ENCODE data around the gene WRNIP1.
"Not testable (repeated sequence)": the region's sequence is repeated elsewhere in the genome, so short reads cannot be mapped to it uniquely, and the experiment has no call there.

Gene WRNIP1

DNA sequence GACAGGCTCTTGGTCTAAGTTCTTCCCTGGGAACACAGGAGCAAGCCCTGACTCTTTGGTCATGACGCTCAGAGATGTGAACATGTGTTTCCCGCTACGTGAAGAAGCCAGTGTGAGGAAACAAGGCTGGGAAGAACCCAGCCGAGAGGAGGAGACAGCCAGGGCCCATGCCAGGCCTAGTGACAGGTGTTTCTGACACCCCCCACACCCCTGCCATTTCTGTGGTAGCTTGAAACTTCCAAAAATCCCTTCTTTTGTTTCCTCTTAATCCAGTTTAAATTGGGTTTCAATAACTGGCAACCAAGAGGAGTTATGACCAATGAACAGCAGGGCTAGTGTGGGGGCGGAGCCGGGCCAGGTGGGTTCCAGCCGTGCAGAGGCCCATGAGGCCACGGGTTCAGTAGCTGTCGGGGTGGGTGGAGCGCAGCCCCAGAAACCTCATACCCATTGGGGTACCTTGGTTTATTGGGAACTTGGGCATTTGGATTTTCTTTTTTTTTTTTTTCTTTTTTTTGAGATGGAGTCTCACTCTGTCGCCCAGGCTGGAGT lies 33.5 kb downstream of the WRNIP1 start:
- peaks cover 0 to 10% of the 10 kb centered on the region in 2 experiments for H3K36me3 ChIP-seq (ENCODE audit: control insufficient read depth in 1 of 2, insufficient read depth in 2 of 2, low read depth in 1 of 2, low read length in 2 of 2)
- no peak overlapping the region for H3K9ac ChIP-seq (ENCODE audit: low read length)
- no peak overlapping the region for H3K18ac ChIP-seq (ENCODE audit: low read depth in 1 of 2, low read length in 2 of 2)
- 84% methylated on average over 10 of the region's 11 CpGs for WGBS
- H2BK5ac ChIP-seq (ENCODE audit: low read depth, low read length, poor library complexity, severe bottlenecking) = no peak overlapping the region
- no peak overlapping the region for H2AK5ac ChIP-seq (ENCODE audit: low read length, severe bottlenecking)
- H3K27ac ChIP-seq (ENCODE audit: low read length, poor library complexity, severe bottlenecking) = no peak overlapping the region
- H3K14ac ChIP-seq (ENCODE audit: low read length in 2 of 2) = no peak overlapping the region
- no peak overlapping the region for H2BK12ac ChIP-seq (ENCODE audit: low read length in 2 of 2)
- DNase-seq = no peak
- no peak overlapping the region for H2AFZ ChIP-seq (ENCODE audit: low read depth, low read length)
- no peak overlapping the region for H3K23ac ChIP-seq (ENCODE audit: low read length in 2 of 2)
- H2BK15ac ChIP-seq (ENCODE audit: low read depth, poor library complexity, severe bottlenecking) = no peak overlapping the region
- peaks cover 7% of the 10 kb centered on the region for H3K4me1 ChIP-seq (ENCODE audit: control insufficient read depth, insufficient read depth, low read depth, low read length)
- no peak overlapping the region for H4K91ac ChIP-seq (ENCODE audit: low read length)
- H2BK120ac ChIP-seq (ENCODE audit: low read depth, low read length) = no peak overlapping the region
- peaks cover 39% of the 10 kb centered on the region for H3K79me1 ChIP-seq (replicated peaks; ENCODE audit: low read length, poor library complexity, severe bottlenecking)
- no peaks in the 10 kb centered on the region for H3K9me3 ChIP-seq (ENCODE audit: control insufficient read depth, low read length)
- H3K4me2 ChIP-seq (ENCODE audit: low read length, poor library complexity, severe bottlenecking) = no peak overlapping the region
- no peak overlapping the region for H4K8ac ChIP-seq (ENCODE audit: low read length)
- H3K27me3 ChIP-seq (ENCODE audit: control insufficient read depth in 1 of 2, insufficient read depth in 1 of 2, low read length in 2 of 2) = no peaks in the 10 kb centered on the region
- H3K4me3 ChIP-seq (ENCODE audit: insufficient read depth in 1 of 2, low read depth in 1 of 2, low read length in 2 of 2) = no peak overlapping the region
- no peak overlapping the region for H3K4ac ChIP-seq (ENCODE audit: low read depth in 1 of 2, low read length in 2 of 2)

DNA sequence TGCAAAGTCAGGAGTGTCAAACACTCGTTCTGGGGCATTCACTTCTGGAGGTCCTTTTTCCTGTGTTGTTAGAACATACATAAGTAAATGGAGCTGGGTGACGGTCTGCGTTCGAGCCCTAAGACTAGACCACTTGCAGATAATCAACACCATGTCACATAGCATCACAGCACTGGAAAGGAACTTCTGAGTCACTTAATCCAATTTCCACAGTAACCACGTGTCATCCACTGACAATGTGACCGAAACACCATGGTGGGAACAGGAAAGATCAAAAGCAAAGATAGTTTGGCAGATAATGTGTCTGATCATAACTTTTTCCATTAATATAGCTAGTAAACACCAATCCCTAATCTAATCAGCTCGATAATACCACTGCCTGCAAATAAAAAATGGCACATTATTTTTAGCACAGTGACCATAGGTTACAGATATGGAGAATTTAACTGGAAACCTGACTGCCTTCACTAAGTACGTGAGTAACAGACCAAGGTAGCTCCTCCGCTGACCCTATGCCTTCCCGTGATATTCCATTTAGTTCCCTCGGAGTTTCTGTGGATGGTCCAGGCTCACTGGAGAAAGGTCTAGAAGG lies 34.8 kb downstream of the WRNIP1 start:
- Histone ChIP-seq H3K23ac (ENCODE audit: low read length in 2 of 2) (no peak overlapping the region), H3K4me1 (ENCODE audit: control insufficient read depth, insufficient read depth, low read depth, low read length) (peaks cover 7% of the 10 kb centered on the region), H3K9ac (ENCODE audit: low read length) (no peak overlapping the region), H2BK120ac (ENCODE audit: low read depth, low read length) (no peak overlapping the region), H3K36me3 (ENCODE audit: control insufficient read depth in 1 of 2, insufficient read depth in 2 of 2, low read depth in 1 of 2, low read length in 2 of 2) (peaks cover 0 to 10% of the 10 kb centered on the region in 2 experiments), H4K8ac (ENCODE audit: low read length) (no peak overlapping the region), H3K27me3 (ENCODE audit: control insufficient read depth in 1 of 2, insufficient read depth in 1 of 2, low read length in 2 of 2) (no peaks in the 10 kb centered on the region), H3K4me3 (ENCODE audit: insufficient read depth in 1 of 2, low read depth in 1 of 2, low read length in 2 of 2) (no peak overlapping the region), H3K18ac (ENCODE audit: low read depth in 1 of 2, low read length in 2 of 2) (no peak overlapping the region), H2AK5ac (ENCODE audit: low read length, severe bottlenecking) (no peak overlapping the region), H2AFZ (ENCODE audit: low read depth, low read length) (no peak overlapping the region), H2BK5ac (ENCODE audit: low read depth, low read length, poor library complexity, severe bottlenecking) (no peak overlapping the region), H2BK12ac (ENCODE audit: low read length in 2 of 2) (no peak overlapping the region), H3K14ac (ENCODE audit: low read length in 2 of 2) (no peak overlapping the region), H2BK15ac (ENCODE audit: low read depth, poor library complexity, severe bottlenecking) (no peak overlapping the region), H4K91ac (ENCODE audit: low read length) (no peak overlapping the region), H3K79me1 (replicated peaks; ENCODE audit: low read length, poor library complexity, severe bottlenecking) (peaks cover 42% of the 10 kb centered on the region), H3K9me3 (ENCODE audit: control insufficient read depth, low read length) (no peaks in the 10 kb centered on the region), H3K4me2 (ENCODE audit: low read length, poor library complexity, severe bottlenecking) (no peak overlapping the region), H3K27ac (ENCODE audit: low read length, poor library complexity, severe bottlenecking) (no peak overlapping the region), H3K4ac (ENCODE audit: low read depth in 1 of 2, low read length in 2 of 2) (no peak overlapping the region)
- peak; percentile 10 for DNase-seq
- WGBS = 93% methylated on average over 9 of the region's 11 CpGs

DNA sequence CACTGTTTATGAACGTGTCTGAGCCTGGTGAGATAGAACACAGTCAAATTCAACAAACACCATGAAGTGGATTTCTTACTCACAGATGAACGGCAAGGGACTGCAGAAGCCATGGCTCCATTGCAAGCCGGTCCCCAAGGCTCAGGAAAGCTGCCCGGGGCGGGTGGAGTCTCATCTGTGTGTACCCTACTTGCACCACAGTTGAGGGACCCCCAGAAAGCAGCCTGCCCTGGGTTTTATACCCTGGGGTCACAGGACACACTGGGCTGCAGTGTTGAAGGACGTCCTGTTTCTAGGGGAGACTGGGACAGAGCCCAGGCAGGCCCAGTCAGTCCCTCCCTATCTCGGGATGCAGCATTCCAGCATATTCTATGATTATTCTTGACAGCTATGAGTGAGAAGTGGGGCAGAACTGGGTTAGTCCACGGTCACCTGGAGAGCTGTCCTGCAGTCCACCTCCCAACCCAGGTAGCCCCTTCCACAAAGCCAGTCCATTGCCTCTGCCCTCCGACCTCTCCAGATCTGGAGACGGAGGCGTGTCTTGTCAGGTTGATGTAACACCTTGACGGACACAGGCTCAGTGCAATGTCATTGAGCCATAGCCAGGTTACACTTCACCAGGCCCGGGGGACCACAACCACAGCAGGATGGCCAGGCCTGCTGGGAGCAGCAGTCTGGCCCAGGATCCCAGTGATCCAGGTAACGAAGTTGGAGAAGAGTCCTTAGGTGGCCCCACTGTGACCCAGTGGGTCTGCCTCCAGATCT lies 35.5 kb downstream of the WRNIP1 start:
- Histone ChIP-seq H3K4ac (ENCODE audit: low read depth in 1 of 2, low read length in 2 of 2) (no peak overlapping the region), H3K14ac (ENCODE audit: low read length in 2 of 2) (peak overlapping the region in 1 of 2 experiments; percentile 22), H3K9ac (ENCODE audit: low read length) (no peak overlapping the region), H3K18ac (ENCODE audit: low read depth in 1 of 2, low read length in 2 of 2) (no peak overlapping the region), H3K4me2 (ENCODE audit: low read length, poor library complexity, severe bottlenecking) (no peak overlapping the region), H2BK12ac (ENCODE audit: low read length in 2 of 2) (no peak overlapping the region), H4K8ac (ENCODE audit: low read length) (no peak overlapping the region), H2AK5ac (ENCODE audit: low read length, severe bottlenecking) (no peak overlapping the region), H4K91ac (ENCODE audit: low read length) (no peak overlapping the region), H3K23ac (ENCODE audit: low read length in 2 of 2) (no peak overlapping the region), H3K27me3 (ENCODE audit: control insufficient read depth in 1 of 2, insufficient read depth in 1 of 2, low read length in 2 of 2) (no peaks in the 10 kb centered on the region), H3K4me3 (ENCODE audit: insufficient read depth in 1 of 2, low read depth in 1 of 2, low read length in 2 of 2) (no peak overlapping the region), H2BK120ac (ENCODE audit: low read depth, low read length) (no peak overlapping the region), H3K79me1 (replicated peaks; ENCODE audit: low read length, poor library complexity, severe bottlenecking) (peaks cover 41% of the 10 kb centered on the region), H2AFZ (ENCODE audit: low read depth, low read length) (no peak overlapping the region), H3K9me3 (ENCODE audit: control insufficient read depth, low read length) (no peaks in the 10 kb centered on the region), H2BK5ac (ENCODE audit: low read depth, low read length, poor library complexity, severe bottlenecking) (no peak overlapping the region), H3K36me3 (ENCODE audit: control insufficient read depth in 1 of 2, insufficient read depth in 2 of 2, low read depth in 1 of 2, low read length in 2 of 2) (peaks cover 0 to 10% of the 10 kb centered on the region in 2 experiments), H3K4me1 (ENCODE audit: control insufficient read depth, insufficient read depth, low read depth, low read length) (peaks cover 7% of the 10 kb centered on the region), H3K27ac (ENCODE audit: low read length, poor library complexity, severe bottlenecking) (no peak overlapping the region), H2BK15ac (ENCODE audit: low read depth, poor library complexity, severe bottlenecking) (no peak overlapping the region)
- DNase-seq = no peak
- 96% methylated on average over 14 of the region's 14 CpGs for WGBS

DNA sequence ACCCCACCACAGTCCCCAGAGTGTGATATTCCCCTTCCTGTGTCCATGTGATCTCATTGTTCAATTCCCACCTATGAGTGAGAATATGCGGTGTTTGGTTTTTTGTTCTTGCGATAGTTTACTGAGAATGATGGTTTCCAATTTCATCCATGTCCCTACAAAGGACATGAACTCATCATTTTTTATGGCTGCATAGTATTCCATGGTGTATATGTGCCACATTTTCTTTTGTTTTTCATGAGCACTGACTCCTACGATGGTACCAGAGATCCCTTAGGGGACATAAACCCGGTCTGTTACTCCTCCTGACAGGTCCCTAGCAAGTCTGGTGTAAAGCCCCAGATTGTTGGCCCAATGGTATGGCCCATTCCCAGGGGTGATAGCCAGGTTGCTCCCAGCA lies 36.5 kb downstream of the WRNIP1 start:
- not testable (repeated sequence) for H3K9ac ChIP-seq (ENCODE audit: low read length); H3K4me3 ChIP-seq (ENCODE audit: insufficient read depth in 1 of 2, low read depth in 1 of 2, low read length in 2 of 2); H4K91ac ChIP-seq (ENCODE audit: low read length); H3K27me3 ChIP-seq (ENCODE audit: control insufficient read depth in 1 of 2, insufficient read depth in 1 of 2, low read length in 2 of 2); H4K8ac ChIP-seq (ENCODE audit: low read length); H2AK5ac ChIP-seq (ENCODE audit: low read length, severe bottlenecking); H2AFZ ChIP-seq (ENCODE audit: low read depth, low read length); DNase-seq; H2BK15ac ChIP-seq (ENCODE audit: low read depth, poor library complexity, severe bottlenecking); H2BK120ac ChIP-seq (ENCODE audit: low read depth, low read length); H3K23ac ChIP-seq (ENCODE audit: low read length in 2 of 2); H3K4ac ChIP-seq (ENCODE audit: low read depth in 1 of 2, low read length in 2 of 2); H3K4me2 ChIP-seq (ENCODE audit: low read length, poor library complexity, severe bottlenecking); H3K14ac ChIP-seq (ENCODE audit: low read length in 2 of 2); H3K36me3 ChIP-seq (ENCODE audit: control insufficient read depth in 1 of 2, insufficient read depth in 2 of 2, low read depth in 1 of 2, low read length in 2 of 2); H3K18ac ChIP-seq (ENCODE audit: low read depth in 1 of 2, low read length in 2 of 2); H3K4me1 ChIP-seq (ENCODE audit: control insufficient read depth, insufficient read depth, low read depth, low read length); H2BK5ac ChIP-seq (ENCODE audit: low read depth, low read length, poor library complexity, severe bottlenecking); H3K27ac ChIP-seq (ENCODE audit: low read length, poor library complexity, severe bottlenecking); H3K9me3 ChIP-seq (ENCODE audit: control insufficient read depth, low read length); H2BK12ac ChIP-seq (ENCODE audit: low read length in 2 of 2)
- H3K79me1 ChIP-seq (replicated peaks; ENCODE audit: low read length, poor library complexity, severe bottlenecking) = peaks cover 35% of the 10 kb centered on the region
- WGBS = 93% methylated on average over 2 of the region's 4 CpGs
